ENCODE measurements around the gene TMPRSS11D.

TMPRSS11D gene

DNA sequence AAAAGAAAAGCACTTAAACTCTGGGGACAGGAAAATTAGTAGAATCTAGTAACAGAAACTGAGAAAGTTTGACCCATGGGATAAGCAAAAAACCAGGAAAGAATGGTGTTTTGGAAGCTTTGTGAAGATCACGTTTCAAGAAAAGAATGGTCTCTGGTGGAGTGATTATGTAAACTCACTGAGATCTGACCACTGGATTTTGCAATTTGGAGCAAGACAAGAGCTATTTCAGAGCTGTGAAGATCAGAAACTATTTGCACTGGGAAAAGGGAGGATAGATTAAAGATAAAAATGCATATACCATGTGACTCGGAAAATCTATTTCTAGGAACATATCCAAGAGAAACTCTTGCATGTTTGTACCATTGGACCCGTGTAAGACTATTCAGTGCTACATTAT is 4.3 kb downstream of the TMPRSS11D start:
- no peak overlapping the region for H3K4me3 ChIP-seq (ENCODE audit: low read length)
- DNase-seq (ENCODE audit: low read depth): no peak
- TF ChIP-seq, protein P1, sequence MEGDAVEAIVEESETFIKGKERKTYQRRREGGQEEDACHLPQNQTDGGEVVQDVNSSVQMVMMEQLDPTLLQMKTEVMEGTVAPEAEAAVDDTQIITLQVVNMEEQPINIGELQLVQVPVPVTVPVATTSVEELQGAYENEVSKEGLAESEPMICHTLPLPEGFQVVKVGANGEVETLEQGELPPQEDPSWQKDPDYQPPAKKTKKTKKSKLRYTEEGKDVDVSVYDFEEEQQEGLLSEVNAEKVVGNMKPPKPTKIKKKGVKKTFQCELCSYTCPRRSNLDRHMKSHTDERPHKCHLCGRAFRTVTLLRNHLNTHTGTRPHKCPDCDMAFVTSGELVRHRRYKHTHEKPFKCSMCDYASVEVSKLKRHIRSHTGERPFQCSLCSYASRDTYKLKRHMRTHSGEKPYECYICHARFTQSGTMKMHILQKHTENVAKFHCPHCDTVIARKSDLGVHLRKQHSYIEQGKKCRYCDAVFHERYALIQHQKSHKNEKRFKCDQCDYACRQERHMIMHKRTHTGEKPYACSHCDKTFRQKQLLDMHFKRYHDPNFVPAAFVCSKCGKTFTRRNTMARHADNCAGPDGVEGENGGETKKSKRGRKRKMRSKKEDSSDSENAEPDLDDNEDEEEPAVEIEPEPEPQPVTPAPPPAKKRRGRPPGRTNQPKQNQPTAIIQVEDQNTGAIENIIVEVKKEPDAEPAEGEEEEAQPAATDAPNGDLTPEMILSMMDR (conservative IDR thresholded peaks at IDR 0.05; ENCODE audit: low read depth, low read length): no peak

DNA sequence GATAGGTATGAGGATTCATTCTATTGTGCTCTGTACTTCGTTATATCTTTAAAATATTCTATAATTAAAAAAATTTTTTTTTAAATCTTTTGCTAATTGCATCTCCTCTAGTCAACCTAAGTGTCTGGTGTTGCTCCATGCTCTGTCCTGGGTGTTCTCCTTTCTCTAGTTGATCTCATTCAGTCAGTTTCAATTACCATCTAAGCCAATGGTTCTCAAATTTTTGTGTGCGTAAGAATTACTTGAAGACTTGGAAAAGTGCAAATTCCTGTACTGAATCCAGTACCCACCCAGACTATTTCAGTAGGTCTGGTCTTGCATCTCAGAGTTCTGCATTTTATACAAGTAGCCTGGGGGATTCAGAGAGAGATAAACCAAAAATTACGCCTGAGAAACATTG is 6.7 kb downstream of the TMPRSS11D start:
- TF ChIP-seq, protein P1 (conservative IDR thresholded peaks at IDR 0.05; ENCODE audit: low read depth, low read length): no peak
- no peak overlapping the region for H3K4me3 ChIP-seq (ENCODE audit: low read length)
- DNase-seq (ENCODE audit: low read depth): no peak

DNA sequence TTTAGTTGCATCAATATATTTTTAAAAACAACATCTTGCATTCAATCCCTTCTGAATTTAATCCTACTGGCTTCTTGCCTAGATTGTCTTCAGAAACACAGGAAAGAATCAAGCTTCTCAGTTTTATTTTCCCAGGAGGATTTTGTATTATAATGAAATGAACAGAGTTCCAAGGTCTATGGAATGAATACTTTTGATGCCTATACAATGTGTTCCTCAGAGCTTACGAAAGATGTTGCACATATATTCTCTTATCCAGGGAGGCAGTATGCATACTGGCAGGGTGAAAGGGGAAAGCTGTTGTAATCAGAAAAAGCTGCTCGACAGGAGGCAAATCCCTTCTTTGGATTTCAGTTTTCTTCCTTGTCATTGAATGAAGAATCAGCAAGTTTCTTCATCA is 8.8 kb downstream of the TMPRSS11D start:
- TF ChIP-seq, protein P1 (conservative IDR thresholded peaks at IDR 0.05; ENCODE audit: low read depth, low read length): no peak

DNA sequence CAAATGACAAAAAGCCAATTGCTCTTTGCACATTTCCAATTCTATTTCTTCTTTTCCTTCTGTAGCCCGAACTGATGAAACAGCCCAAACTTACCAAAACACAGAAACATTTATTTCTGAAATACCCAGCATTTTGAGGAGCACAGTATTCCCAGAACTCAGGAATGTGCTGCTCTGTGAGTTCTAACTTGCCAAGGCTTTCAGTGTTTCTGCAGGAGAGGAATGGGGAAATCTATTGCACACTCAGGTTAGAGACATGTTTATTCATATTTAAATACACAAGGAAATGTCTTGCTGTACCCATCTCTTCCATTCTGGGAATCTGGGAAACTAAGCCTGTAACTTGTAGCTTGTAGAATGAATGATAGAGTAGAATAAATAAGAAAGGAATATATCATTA is 10.7 kb downstream of the TMPRSS11D start:
- TF ChIP-seq, protein P1 (conservative IDR thresholded peaks at IDR 0.05; ENCODE audit: low read depth, low read length): no peak
- DNase-seq (ENCODE audit: low read depth): no peak
- H3K4me3 ChIP-seq (ENCODE audit: low read length): no peak overlapping the region

More for the DNA sequence above, 8.8 kb downstream of the TMPRSS11D start:
- DNase-seq (ENCODE audit: low read depth): peak; percentile 52
- no peak overlapping the region for H3K4me3 ChIP-seq (ENCODE audit: low read length)

DNA sequence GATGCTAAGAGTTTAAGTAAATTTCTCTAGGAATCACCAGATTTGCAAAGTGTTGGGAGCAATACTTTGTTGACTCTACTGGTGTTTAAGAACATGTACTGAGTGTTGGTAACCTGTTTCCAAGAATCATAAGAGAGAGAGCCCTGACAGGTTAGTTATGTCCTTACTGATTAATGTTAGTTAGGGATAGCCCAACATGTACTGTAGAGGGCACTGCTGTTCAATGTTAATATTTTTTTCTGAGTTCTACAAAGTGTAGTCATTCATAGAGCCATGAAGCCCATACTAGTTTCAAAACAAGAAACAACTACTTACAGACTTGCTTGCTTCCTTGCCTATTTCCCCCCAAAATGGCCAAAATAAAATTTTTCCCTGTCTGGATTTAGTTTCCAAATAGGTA is 11.9 kb downstream of the TMPRSS11D start:
- no peak for DNase-seq (ENCODE audit: low read depth)
- no peak overlapping the region for H3K4me3 ChIP-seq (ENCODE audit: low read length)
- TF ChIP-seq, protein P1 (conservative IDR thresholded peaks at IDR 0.05; ENCODE audit: low read depth, low read length): peak; percentile 58

DNA sequence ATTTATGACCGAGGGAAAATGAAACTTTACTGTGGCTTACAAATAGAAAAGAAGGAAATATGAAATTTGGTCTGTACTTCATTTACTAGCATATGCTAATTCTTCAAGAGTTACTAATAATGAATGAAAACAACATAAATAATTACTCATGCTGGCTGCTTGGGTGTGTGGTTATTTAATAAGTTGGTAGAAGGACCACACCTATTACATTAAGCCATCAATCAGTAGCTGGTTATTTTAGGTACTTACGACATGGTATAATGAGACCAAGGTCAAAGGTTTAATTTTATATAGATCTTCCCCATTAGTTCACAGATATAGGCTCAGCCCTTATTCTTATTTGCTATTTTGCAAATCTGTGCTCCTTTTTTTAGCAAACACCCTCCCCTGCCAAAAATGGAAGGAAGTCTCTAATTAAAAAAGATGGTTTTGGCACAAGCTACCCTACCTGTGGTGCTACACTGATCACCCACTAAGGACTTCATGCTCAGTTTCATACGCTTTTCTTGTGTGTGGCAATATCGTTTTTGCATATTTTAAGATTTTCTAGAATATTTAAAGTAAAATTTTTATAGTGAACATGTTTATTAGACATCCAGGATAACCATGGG is 14.1 kb downstream of the TMPRSS11D start:
- no peak overlapping the region for H3K4me3 ChIP-seq (ENCODE audit: low read length)
- TF ChIP-seq, protein P1 (conservative IDR thresholded peaks at IDR 0.05; ENCODE audit: low read depth, low read length): no peak
- DNase-seq (ENCODE audit: low read depth): no peak

DNA sequence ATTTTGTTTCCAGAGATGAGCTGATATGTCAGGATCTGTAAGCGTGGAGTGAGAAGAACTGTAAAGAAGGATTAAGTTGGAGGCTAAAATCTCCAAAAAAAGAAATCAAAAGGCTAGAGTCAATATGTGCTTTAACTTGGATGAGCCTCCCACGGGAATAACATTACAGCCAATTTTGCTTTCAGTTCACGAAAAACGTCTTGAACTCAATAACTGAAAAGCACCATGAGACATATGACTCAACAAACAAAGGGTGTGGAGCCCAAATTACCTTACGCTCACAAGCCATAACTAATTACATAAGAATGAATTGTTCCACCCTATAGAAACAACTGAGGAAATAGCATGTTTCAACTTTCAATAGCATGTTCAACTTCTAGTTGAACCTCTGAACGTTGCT is 22.3 kb downstream of the TMPRSS11D start:
- TF ChIP-seq, protein P1 (conservative IDR thresholded peaks at IDR 0.05; ENCODE audit: low read depth, low read length): no peak
- DNase-seq (ENCODE audit: low read depth): no peak
- H3K4me3 ChIP-seq (ENCODE audit: low read length): no peak overlapping the region
